Colonic mucosa (tissue), 4 donors: ENCODE data around the gene TAB2. TPM values are rescaled to one million over a fixed set of nuclear protein-coding genes. Genes with fewer than 3 reads are reported as not detected.

Experiments
- DNase-seq: peaks from one replicate; pipeline ENCODE4 v3.0.0-alpha.2; 2020
- H3K27ac ChIP-seq: fragments of 200-600 bp; one replicate; pipeline ENCODE4 v1.8.0; 2021
- H3K27me3 ChIP-seq: fragments of 200-600 bp; one replicate; pipeline ENCODE4 v1.8.0; 2021
- H3K36me3 ChIP-seq: fragments of 200-600 bp; one replicate; pipeline ENCODE4 v1.8.0; 2021
- H3K4me1 ChIP-seq: fragments of 200-600 bp; one replicate; pipeline ENCODE4 v1.8.0; 2021; ENCODE audit warnings: mild to moderate bottlenecking
- H3K4me3 ChIP-seq: fragments of 200-600 bp; one replicate; pipeline ENCODE4 v1.8.0; 2021
- H3K9ac ChIP-seq, 2 donors: one replicate each; pipeline ENCODE4 v1.7.0; 2013; ENCODE audit warnings: control low read depth in 2 of 2, low read depth in 2 of 2, low read length in 2 of 2
- H3K9me3 ChIP-seq: fragments of 200-600 bp; one replicate; pipeline ENCODE4 v1.8.0; 2021
- CTCF ChIP-seq: fragments of 200-600 bp; IDR thresholded peaks from one replicate; pipeline ENCODE4 v1.8.0; 2022; ENCODE audit warnings: antibody characterized with exemption, mild to moderate bottlenecking
- intact Hi-C: fragments of 100-400 bp; cut with DNase I; formaldehyde crosslinking; loops from one replicate; pipeline ENCODE4 v1.14.1; 2022
- total RNA-seq, 2 donors: library from RNA; stranded (reverse); fragmentation: NEBNext Ultra II Directional in 1 of 2; extraction: Animal tissue kit (Norgen Biotek cat#: 25700) in 1 of 2; gene quantifications; one replicate each; pipeline ENCODE4 v1.2.1, GENCODE V29; 2021
- donor health status: healthy.
- donor health status: DM: no; HTN: no; CAD: no.
- donor health status: DM: no; HTN: no; CAD: no.

TAB2 gene
- total RNA-seq, 2 donors from 2014 or later: 36.7 to 81.3 TPM

- no peak overlapping the region for H3K4me3 ChIP-seq
- DNase-seq: no peak
- no peaks in the 10 kb centered on the region for H3K4me1 ChIP-seq
- H3K36me3 ChIP-seq: no peaks in the 10 kb centered on the region
- H3K9ac ChIP-seq: no peak overlapping the region
- intact Hi-C loops: no loop called here
- no peak overlapping the region for H3K27ac ChIP-seq
- no peaks in the 10 kb centered on the region for H3K27me3 ChIP-seq
- no peak for TF ChIP-seq CTCF
- no peaks in the 10 kb centered on the region for H3K9me3 ChIP-seq
Observed at GRCh38 chr6:149368065-149368464, 50.6 kb downstream of the TAB2 start.

GRCh38 chr6:149371154-149371553 is 53.6 kb downstream of the TAB2 start:
- Histone ChIP-seq H3K36me3 (no peaks in the 10 kb centered on the region), H3K4me3 (no peak overlapping the region), H3K4me1 (no peaks in the 10 kb centered on the region), H3K9ac (no peak overlapping the region), H3K9me3 (no peaks in the 10 kb centered on the region), H3K27ac (no peak overlapping the region), H3K27me3 (no peaks in the 10 kb centered on the region)
- intact Hi-C loops: no loop called here
- no peak for TF ChIP-seq CTCF
- no peak for DNase-seq

GRCh38 chr6:149372062-149372461 is 54.5 kb downstream of the TAB2 start:
- Histone ChIP-seq H3K4me3 (no peak overlapping the region), H3K36me3 (no peaks in the 10 kb centered on the region), H3K27ac (no peak overlapping the region), H3K9ac (no peak overlapping the region), H3K4me1 (no peaks in the 10 kb centered on the region), H3K27me3 (no peaks in the 10 kb centered on the region), H3K9me3 (no peaks in the 10 kb centered on the region)
- intact Hi-C loops: no loop called here
- no peak for DNase-seq
- no peak for TF ChIP-seq CTCF

- Histone ChIP-seq H3K9me3 (no peaks in the 10 kb centered on the region), H3K27me3 (no peaks in the 10 kb centered on the region), H3K36me3 (no peaks in the 10 kb centered on the region), H3K4me1 (no peaks in the 10 kb centered on the region), H3K27ac (no peak overlapping the region), H3K9ac (no peak overlapping the region), H3K4me3 (no peak overlapping the region)
- intact Hi-C loops: no loop called here
- DNase-seq: no peak
- TF ChIP-seq CTCF: no peak
Observed at GRCh38 chr6:149373511-149373910, 56.0 kb downstream of the TAB2 start.

GRCh38 chr6:149379977-149380376 is 62.5 kb downstream of the TAB2 start:
- Histone ChIP-seq H3K27me3 (no peaks in the 10 kb centered on the region), H3K27ac (no peak overlapping the region), H3K4me3 (no peak overlapping the region), H3K4me1 (no peaks in the 10 kb centered on the region), H3K36me3 (no peaks in the 10 kb centered on the region), H3K9ac (no peak overlapping the region), H3K9me3 (no peaks in the 10 kb centered on the region)
- intact Hi-C loops: no loop called here
- no peak for DNase-seq
- no peak for TF ChIP-seq CTCF

DNA sequence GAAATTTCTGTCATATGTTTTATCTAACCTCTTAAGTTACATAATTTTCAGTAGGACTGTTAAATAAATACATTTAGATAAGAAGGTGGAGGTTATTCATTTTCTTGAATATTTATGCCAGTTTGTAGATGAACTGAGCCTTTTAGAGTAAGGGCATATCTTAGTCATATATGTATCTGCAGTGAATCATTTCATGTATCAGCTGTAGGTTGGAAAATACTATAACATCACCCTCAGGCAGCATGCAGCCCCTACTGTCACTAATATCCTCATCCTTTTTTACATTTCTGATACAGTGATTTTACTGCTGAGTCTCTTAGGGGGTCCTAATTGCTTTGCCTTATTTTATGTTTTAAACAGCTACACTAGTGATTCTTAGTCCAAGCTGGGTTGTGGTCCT is 63.0 kb downstream of the TAB2 start:
- Histone ChIP-seq H3K27me3 (no peaks in the 10 kb centered on the region), H3K9ac (no peak overlapping the region), H3K4me3 (no peak overlapping the region), H3K4me1 (no peaks in the 10 kb centered on the region), H3K36me3 (no peaks in the 10 kb centered on the region), H3K27ac (no peak overlapping the region), H3K9me3 (no peaks in the 10 kb centered on the region)
- no peak for TF ChIP-seq CTCF
- no peak for DNase-seq
- intact Hi-C loops: no loop called here
